Measurements from ENCODE around the gene RP9.

Gene RP9

DNA sequence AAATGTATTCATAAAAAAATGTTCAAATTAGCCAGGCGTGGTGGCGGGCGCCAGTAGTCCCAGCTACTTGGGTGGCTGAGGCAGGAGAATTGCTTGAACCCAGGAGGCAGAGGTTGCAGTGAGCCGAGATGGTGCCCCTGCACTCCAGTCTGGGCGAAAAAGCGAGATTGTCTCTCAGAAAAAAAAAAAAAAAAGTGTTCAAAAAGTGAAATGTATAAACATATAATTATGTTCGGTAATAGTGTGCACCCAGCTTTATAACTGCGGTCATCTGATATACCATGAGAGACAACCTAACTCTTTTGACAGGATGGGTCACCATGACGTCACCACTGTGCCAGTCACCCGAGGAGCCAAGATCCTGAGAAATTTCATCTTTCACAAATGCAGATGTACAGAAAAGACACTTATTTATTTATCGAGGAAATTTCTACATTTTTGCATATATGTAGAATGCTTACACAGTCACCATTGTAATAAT is 594 bp upstream of the RP9 start:
- POLR2A ChIA-PET = no interaction called here
- TF ChIP-seq, protein P1, sequence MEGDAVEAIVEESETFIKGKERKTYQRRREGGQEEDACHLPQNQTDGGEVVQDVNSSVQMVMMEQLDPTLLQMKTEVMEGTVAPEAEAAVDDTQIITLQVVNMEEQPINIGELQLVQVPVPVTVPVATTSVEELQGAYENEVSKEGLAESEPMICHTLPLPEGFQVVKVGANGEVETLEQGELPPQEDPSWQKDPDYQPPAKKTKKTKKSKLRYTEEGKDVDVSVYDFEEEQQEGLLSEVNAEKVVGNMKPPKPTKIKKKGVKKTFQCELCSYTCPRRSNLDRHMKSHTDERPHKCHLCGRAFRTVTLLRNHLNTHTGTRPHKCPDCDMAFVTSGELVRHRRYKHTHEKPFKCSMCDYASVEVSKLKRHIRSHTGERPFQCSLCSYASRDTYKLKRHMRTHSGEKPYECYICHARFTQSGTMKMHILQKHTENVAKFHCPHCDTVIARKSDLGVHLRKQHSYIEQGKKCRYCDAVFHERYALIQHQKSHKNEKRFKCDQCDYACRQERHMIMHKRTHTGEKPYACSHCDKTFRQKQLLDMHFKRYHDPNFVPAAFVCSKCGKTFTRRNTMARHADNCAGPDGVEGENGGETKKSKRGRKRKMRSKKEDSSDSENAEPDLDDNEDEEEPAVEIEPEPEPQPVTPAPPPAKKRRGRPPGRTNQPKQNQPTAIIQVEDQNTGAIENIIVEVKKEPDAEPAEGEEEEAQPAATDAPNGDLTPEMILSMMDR (IDR thresholded peaks at IDR 0.05; ENCODE audit: control extremely low read depth, extremely low read depth, low read depth, missing control alignments) = no peak
- DNase-seq (ENCODE audit: extremely low spot score) = no peak
- CTCF ChIA-PET = interaction anchor here (0.7 to 5.6 kb wide), 17 partner anchors 9 to 614 kb away, joined by 3 to 74 read pairs (median 4); partner anchors contain the start of genes AVL9 and BBS9

- ChIA-PET CTCF (interaction anchor here (1.0 to 5.6 kb wide), 36 partner anchors 8 to 898 kb away, joined by 3 to 74 read pairs (median 5); partner anchors contain the start of genes AVL9, BBS9, FKBP9 and LSM5), POLR2A (no interaction called here)
- TF ChIP-seq, protein P1 (IDR thresholded peaks at IDR 0.05; ENCODE audit: control extremely low read depth, extremely low read depth, low read depth, missing control alignments) = no peak
- DNase-seq (ENCODE audit: extremely low spot score) = no peak
Measured at GRCh38 chr7:33108554-33109004, 625 bp downstream of the RP9 start.

DNA sequence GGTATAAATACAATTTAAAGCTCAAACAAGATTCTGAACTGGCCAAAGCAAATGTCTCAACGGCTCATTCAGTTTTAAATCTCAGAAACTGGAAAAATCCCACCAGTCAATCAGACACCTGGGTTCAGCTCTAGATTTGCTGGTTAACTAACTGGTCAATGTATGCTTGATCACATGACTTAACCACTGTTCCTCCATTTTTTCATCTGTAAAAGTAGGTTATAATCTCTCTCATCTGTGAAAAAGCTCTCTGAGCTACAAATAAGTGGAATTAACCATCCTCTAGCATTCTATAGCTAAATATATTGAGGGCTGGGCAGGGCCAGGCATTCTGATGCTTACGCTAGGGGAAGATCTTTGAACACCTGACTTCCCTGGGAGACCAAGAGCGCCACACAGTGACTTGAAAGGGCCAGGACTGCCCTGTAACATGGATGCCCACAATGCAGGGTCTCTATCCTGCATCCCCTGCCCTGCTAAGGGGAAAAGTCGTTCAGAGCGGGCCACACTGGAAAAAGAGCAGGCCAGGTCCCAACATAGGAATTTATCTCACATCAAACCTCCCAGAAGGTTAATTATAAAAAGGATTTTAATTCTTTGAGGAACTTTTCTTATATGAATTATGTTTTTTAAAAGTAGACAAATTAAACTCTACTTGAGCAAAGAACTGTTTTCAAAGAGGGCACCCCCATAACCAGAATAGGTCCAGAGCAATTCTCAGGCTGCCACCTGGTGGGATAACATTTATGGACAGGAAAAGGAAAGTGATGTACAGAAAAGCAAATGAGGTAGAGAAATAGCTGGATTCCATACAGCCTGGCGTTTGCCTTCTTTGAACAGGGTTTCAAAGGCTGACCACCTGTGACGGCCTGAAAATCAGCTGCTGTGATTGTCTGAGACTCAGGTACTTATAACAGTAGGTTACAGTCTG is 1.8 kb downstream of the RP9 start:
- CTCF ChIA-PET = interaction anchor here (0.6 to 5.6 kb wide), 40 partner anchors 10 to 897 kb away, joined by 3 to 74 read pairs (median 5); partner anchors contain the start of genes BBS9, FKBP9, LSM5 and NT5C3A
- DNase-seq (ENCODE audit: extremely low spot score) = peak; percentile 45
- POLR2A ChIA-PET = interaction anchor here (0.6 kb wide), 1 partner anchor 71 kb away, joined by 3 read pairs; no protein-coding TSS in a partner anchor
- TF ChIP-seq, protein P1 (IDR thresholded peaks at IDR 0.05; ENCODE audit: control extremely low read depth, extremely low read depth, low read depth, missing control alignments) = peak; percentile 60

DNA sequence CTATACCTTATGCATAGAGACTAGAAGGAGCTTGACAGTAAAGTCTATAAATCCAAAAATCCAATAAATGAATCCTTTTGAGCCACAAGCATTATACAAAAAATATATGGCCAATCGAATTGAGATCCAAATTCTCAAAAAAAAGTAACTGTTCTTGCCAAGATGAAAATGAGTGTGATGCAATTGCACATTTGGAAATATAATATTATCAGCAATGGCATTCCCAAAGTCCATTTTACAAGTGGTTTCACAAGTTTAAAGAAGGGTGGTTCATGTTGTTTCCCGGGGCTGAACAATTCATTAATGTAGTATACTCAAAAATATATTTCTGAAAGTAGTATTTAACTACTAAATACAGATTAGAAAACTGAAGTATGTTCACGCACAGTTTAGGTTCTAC is 7.3 kb downstream of the RP9 start:
- CTCF ChIA-PET = interaction anchor here (1.1 to 1.8 kb wide), 3 partner anchors 8 to 255 kb away, joined by 4 to 10 read pairs (median 4); partner anchors contain the start of gene NT5C3A
- DNase-seq (ENCODE audit: extremely low spot score) = no peak
- POLR2A ChIA-PET = no interaction called here
- TF ChIP-seq, protein P1 (IDR thresholded peaks at IDR 0.05; ENCODE audit: control extremely low read depth, extremely low read depth, low read depth, missing control alignments) = no peak

GRCh38 chr7:33100770-33101169 is 8.4 kb downstream of the RP9 start:
- DNase-seq (ENCODE audit: extremely low spot score) = no peak
- TF ChIP-seq, protein P1 (IDR thresholded peaks at IDR 0.05; ENCODE audit: control extremely low read depth, extremely low read depth, low read depth, missing control alignments) = no peak
- POLR2A ChIA-PET = no interaction called here
- CTCF ChIA-PET = interaction anchor here (1.1 to 2.0 kb wide), 3 partner anchors 8 to 38 kb away, joined by 4 to 5 read pairs (median 4); partner anchors contain the start of genes NT5C3A and RP9

All from GM10248 (cell line).